Endothelial cell of umbilical vein (primary cell): ENCODE data around the gene DEGS2. TPM values are rescaled to one million over a fixed set of nuclear protein-coding genes. Genes with fewer than 3 reads are reported as not detected.

Experiments
- BruUV-seq: library from RNA; stranded (reverse); fragments of 400-500 nt; replicated peaks from 2 replicates; lab custom pipeline; 2021; lab: Mats Ljungman, UMichigan
- CTCF ChIA-PET: fragments of 300-600, 350-600 bp; sonication (Branson Sonifier 250); formaldehyde crosslinking; loops from one replicate; lab custom pipeline; 2021; ENCODE audit warnings: antibody characterized with exemption, inconsistent platforms; lab: Charles Lee
- POLR2A ChIA-PET: fragments of 300-600, 350-600 bp; sonication (Branson Sonifier 250); formaldehyde crosslinking; loops from one replicate; lab custom pipeline; 2021; ENCODE audit warnings: antibody characterized with exemption, inconsistent platforms; lab: Charles Lee
- DNase-seq: peaks from one replicate; pipeline ENCODE4 v3.0.0-alpha.2; 2011; ENCODE audit warnings: low read depth, low spot score
- FAIRE-seq: peaks from 2 replicates; lab custom pipeline; 2011; peaks lifted over from hg19 to GRCh38; lab: Jason Lieb, UNC
- H2AFZ ChIP-seq: 2 replicates; pipeline ENCODE4 v1.6.0; 2012; ENCODE audit warnings: low read depth, low read length, control low read depth, inconsistent platforms
- H3K27ac ChIP-seq: 2 replicates; pipeline ENCODE4 v1.5.1; 2011; ENCODE audit warnings: low read depth, mild to moderate bottlenecking, control low read depth, low read length, moderate library complexity; ENCODE audit not compliant: insufficient read depth
- H3K27me3 ChIP-seq, 2 experiments: 2 replicates each; pipeline versions ENCODE4 v1.6.0 to v1.6.1; 2011; ENCODE audit warnings: low read length in 2 of 2, mixed read lengths in 1 of 2; ENCODE audit not compliant: control insufficient read depth in 2 of 2, insufficient read depth in 2 of 2
- H3K36me3 ChIP-seq, 2 experiments: 2 replicates in 1 of 2; 3 replicates in 1 of 2; pipeline ENCODE4 v1.5.1; 2011; ENCODE audit warnings: low read length in 2 of 2, mild to moderate bottlenecking in 1 of 2, moderate library complexity in 1 of 2; ENCODE audit not compliant: control insufficient read depth in 2 of 2, insufficient read depth in 2 of 2; ENCODE audit errors: extremely low read depth in 1 of 2
- H3K4me1 ChIP-seq: 3 replicates; pipeline ENCODE4 v1.5.1; 2011; ENCODE audit warnings: mild to moderate bottlenecking, low read length; ENCODE audit not compliant: control insufficient read depth, insufficient read depth; ENCODE audit errors: extremely low read depth
- H3K4me2 ChIP-seq: 2 replicates; pipeline ENCODE4 v1.6.1; 2011; ENCODE audit warnings: low read length, control low read depth, mixed read lengths; ENCODE audit not compliant: insufficient read depth
- H3K4me3 ChIP-seq, 3 experiments: fragments of 200-600 bp in 1 of 3; sonication (generic), shearing (Covaris generic) in 1 of 3; replicated peaks in 1 of 3; 2 replicates each; pipeline ENCODE4 v1.5.1; 2011 to 2016; ENCODE audit warnings: control low read depth in 3 of 3, low read length in 3 of 3, mild to moderate bottlenecking in 2 of 3, inconsistent platforms in 1 of 3, low read depth in 1 of 3, moderate library complexity in 1 of 3; ENCODE audit not compliant: insufficient read depth in 1 of 3
- H3K79me2 ChIP-seq: 2 replicates; pipeline ENCODE4 v1.6.0; 2012; ENCODE audit warnings: low read length, inconsistent platforms; ENCODE audit not compliant: control insufficient read depth, insufficient read depth
- H3K9ac ChIP-seq: replicated peaks from 2 replicates; pipeline ENCODE3; 2011; ENCODE audit warnings: low read length, control low read depth; ENCODE audit not compliant: insufficient read depth; ENCODE audit errors: extremely low read depth
- H3K9me1 ChIP-seq: replicated peaks from 3 replicates; pipeline ENCODE4 v1.6.0; 2011; ENCODE audit warnings: mild to moderate bottlenecking, low read length; ENCODE audit not compliant: control insufficient read depth, insufficient read depth; ENCODE audit errors: extremely low read depth
- H3K9me3 ChIP-seq: replicated peaks from 2 replicates; pipeline ENCODE4 v1.5.1; 2012; ENCODE audit warnings: low read length, inconsistent platforms; ENCODE audit not compliant: control insufficient read depth, insufficient read depth
- H4K20me1 ChIP-seq: replicated peaks from 2 replicates; pipeline ENCODE3; 2011; ENCODE audit warnings: mild to moderate bottlenecking, low read length; ENCODE audit not compliant: control insufficient read depth, insufficient read depth; ENCODE audit errors: extremely low read depth
- EZH2 ChIP-seq: IDR thresholded peaks from 2 replicates; pipeline ENCODE4 v1.6.1; 2012; ENCODE audit warnings: borderline replicate concordance, low read depth, mild to moderate bottlenecking, moderate library complexity, low read length, inconsistent platforms; ENCODE audit not compliant: severe bottlenecking
- GATA2 ChIP-seq: IDR thresholded peaks from 2 replicates; pipeline ENCODE4 v1.7.0; 2011; ENCODE audit warnings: low read depth, mild to moderate bottlenecking, moderate library complexity, mixed read lengths, low read length; ENCODE audit not compliant: insufficient read length, insufficient read depth
- JUN ChIP-seq: IDR thresholded peaks from 2 replicates; pipeline ENCODE4 v1.6.1; 2011; ENCODE audit warnings: borderline replicate concordance, low read depth; ENCODE audit not compliant: insufficient read length, insufficient read depth
- MYC ChIP-seq: IDR thresholded peaks from one replicate; pipeline ENCODE4 v1.6.1; 2011; ENCODE audit warnings: mild to moderate bottlenecking, low read depth, low read length
- POLR2A ChIP-seq: IDR thresholded peaks from 2 replicates; pipeline ENCODE4 v1.6.1; 2012; ENCODE audit warnings: low read depth, mild to moderate bottlenecking, control low read depth, low read length
- POLR2AphosphoS5 ChIP-seq: IDR thresholded peaks from 2 replicates; pipeline ENCODE4 v1.6.1; 2012; ENCODE audit warnings: low read depth, mild to moderate bottlenecking, control low read depth, low read length, moderate library complexity; ENCODE audit not compliant: insufficient read depth
- dilution Hi-C: fragments of 300-500 bp; cut with MboI; formaldehyde crosslinking; loops from one replicate; pipeline ENCODE4 v1.15.0; 2019; ENCODE audit warnings: low sequenced_read_pairs; ENCODE audit not compliant: extremely low pct_ligation_motif_present
- intact Hi-C: fragments of 100-400 bp; cut with micrococcal nuclease; formaldehyde crosslinking; loops from one replicate; pipeline ENCODE4 v1.10.0; 2022
- polyA plus RNA-seq, 4 experiments: library from polyadenylated mRNA; depleted of rRNA in 3 of 4; stranded (reverse) in 3 of 4; unstranded in 1 of 4; fragments of >200 nt; gene quantifications; 2 replicates each; pipeline versions ENCODE4 v1.2.1 to v1.2.3, GENCODE V29; 2011 to 2012; ENCODE audit warnings: missing spikeins in 1 of 4
- total RNA-seq: library from RNA; stranded (reverse); gene quantifications from 2 replicates; pipeline ENCODE4 v1.2.3, GENCODE V29; 2021

DEGS2 gene
- total and polyA plus RNA-seq, 2 donors (not counting 3 experiments of a cell fraction or from before 2014, with no cell fraction given) = 0.06 TPM; not detected in 1

GRCh38 chr14:100146531-100147091 lies 12.8 kb downstream of the DEGS2 start:
- DNase-seq = no peak
- dilution Hi-C loops (no loop called here), intact Hi-C loops (no loop called here)
- Histone ChIP-seq H3K36me3 (no peaks in the 10 kb centered on the region), H3K4me1 (peaks cover 16% of the 10 kb centered on the region), H3K4me3 (no peak overlapping the region), H3K9me1 (no peaks in the 10 kb centered on the region), H3K79me2 (no peaks in the 10 kb centered on the region), H3K9ac (no peak overlapping the region), H4K20me1 (no peaks in the 10 kb centered on the region), H3K4me2 (no peak overlapping the region), H3K27ac (no peak overlapping the region), H3K27me3 (no peaks in the 10 kb centered on the region), H3K9me3 (no peaks in the 10 kb centered on the region), H2AFZ (no peak overlapping the region)
- BruUV-seq = no TSS peak
- TF ChIP-seq POLR2AphosphoS5 = no peak
- no peak for TF ChIP-seq MYC
- ChIA-PET POLR2A (no interaction called here), CTCF (interaction anchor here (0.9 to 1.5 kb wide), 3 partner anchors 9 to 46 kb away, joined by 3 to 7 read pairs (median 4); no protein-coding TSS in a partner anchor)
- FAIRE-seq = no peak

- no peak overlapping the region for H3K4me3 ChIP-seq
- no peaks in the 10 kb centered on the region for H4K20me1 ChIP-seq
- no peak overlapping the region for H3K9ac ChIP-seq
- H3K27ac ChIP-seq = no peak overlapping the region
- dilution Hi-C loops = no loop called here
- intact Hi-C loops = no loop called here
- ChIA-PET CTCF (interaction anchor here (0.9 to 1.5 kb wide), 3 partner anchors 9 to 47 kb away, joined by 3 to 7 read pairs (median 4); no protein-coding TSS in a partner anchor), POLR2A (no interaction called here)
- no peaks in the 10 kb centered on the region for H3K9me1 ChIP-seq
- BruUV-seq = no TSS peak
- DNase-seq (no peak), FAIRE-seq (no peak)
- no peaks in the 10 kb centered on the region for H3K27me3 ChIP-seq
- no peak overlapping the region for H3K4me2 ChIP-seq
- H2AFZ ChIP-seq = no peak overlapping the region
- H3K79me2 ChIP-seq = no peaks in the 10 kb centered on the region
- TF ChIP-seq GATA2 (no peak), EZH2 (no peak), POLR2A (no peak), JUN (no peak)
- H3K4me1 ChIP-seq = peaks cover 23% of the 10 kb centered on the region
- no peaks in the 10 kb centered on the region for H3K9me3 ChIP-seq
- H3K36me3 ChIP-seq = no peaks in the 10 kb centered on the region
Observed at GRCh38 chr14:100145682-100146464, 13.6 kb downstream of the DEGS2 start.
